Activated CD4-positive, alpha-beta T cell treated with anti-CD3 and anti-CD28 coated beads for 24 hours (primary cell): ENCODE measurements around the gene FAM120A.

ENCODE experiments used
- DNase-seq, 2 donors: peaks; one replicate each; pipeline ENCODE4 v3.0.0-alpha.2; 2020; ENCODE audit warnings: low read depth in 2 of 2

Gene FAM120A

GRCh38 chr9:93470391-93470790, 18.9 kb downstream of the FAM120A start:
- DNase-seq: no peak

- no peak for DNase-seq
Observed at GRCh38 chr9:93471124-93471523, 19.6 kb downstream of the FAM120A start.

GRCh38 chr9:93473411-93473810, 21.9 kb downstream of the FAM120A start:
- DNase-seq: no peak

GRCh38 chr9:93475108-93475507, 23.6 kb downstream of the FAM120A start:
- no peak for DNase-seq

GRCh38 chr9:93475856-93476255, 24.4 kb downstream of the FAM120A start:
- no peak for DNase-seq

- DNase-seq: no peak
Observed at GRCh38 chr9:93476924-93477323, 25.4 kb downstream of the FAM120A start.

GRCh38 chr9:93477397-93477796, 25.9 kb downstream of the FAM120A start:
- no peak for DNase-seq

GRCh38 chr9:93479726-93480125, 28.2 kb downstream of the FAM120A start:
- DNase-seq: no peak

- no peak for DNase-seq
Observed at GRCh38 chr9:93480262-93480661, 28.8 kb downstream of the FAM120A start.

- no peak for DNase-seq
Observed at GRCh38 chr9:93480728-93481324, 29.3 kb downstream of the FAM120A start.

- DNase-seq: no peak
Observed at GRCh38 chr9:93483497-93483896, 32.0 kb downstream of the FAM120A start.

- DNase-seq: no peak
Observed at GRCh38 chr9:93486268-93486667, 34.8 kb downstream of the FAM120A start.

GRCh38 chr9:93488244-93488643, 36.8 kb downstream of the FAM120A start:
- no peak for DNase-seq

GRCh38 chr9:93491593-93492232, 40.2 kb downstream of the FAM120A start:
- no peak for DNase-seq

GRCh38 chr9:93492327-93492726, 40.8 kb downstream of the FAM120A start:
- DNase-seq: no peak

GRCh38 chr9:93493949-93494348, 42.5 kb downstream of the FAM120A start:
- no peak for DNase-seq

- no peak for DNase-seq
Observed at GRCh38 chr9:93496285-93496684, 44.8 kb downstream of the FAM120A start.

- DNase-seq: no peak
Observed at GRCh38 chr9:93500571-93501298, 49.2 kb downstream of the FAM120A start.

- no peak for DNase-seq
Observed at GRCh38 chr9:93501406-93501805, 49.9 kb downstream of the FAM120A start.

- DNase-seq: no peak
Observed at GRCh38 chr9:93503381-93503780, 51.9 kb downstream of the FAM120A start.

- no peak for DNase-seq
Observed at GRCh38 chr9:93505541-93506132, 54.2 kb downstream of the FAM120A start.

- no peak for DNase-seq
Observed at GRCh38 chr9:93507768-93508167, 56.3 kb downstream of the FAM120A start.

GRCh38 chr9:93508207-93508606, 56.7 kb downstream of the FAM120A start:
- no peak for DNase-seq
